H1 (cell line): Measurements from ENCODE around the gene QRICH2. TPM values are rescaled to one million over a fixed set of nuclear protein-coding genes. Genes with fewer than 3 reads are reported as not detected.

ENCODE experiments used
- CTCF ChIA-PET: fragments of 300-600 bp; sonication (Branson Sonifier 250); formaldehyde crosslinking; loops from one replicate; lab custom pipeline; 2021; ENCODE audit not compliant: partially characterized antibody; lab: Charles Lee
- POLR2A ChIA-PET: fragments of 300-600 bp; sonication (Branson Sonifier 250); formaldehyde crosslinking; loops from one replicate; lab custom pipeline; 2021; ENCODE audit warnings: inconsistent platforms; ENCODE audit not compliant: partially characterized antibody; lab: Charles Lee
- DNase-seq, 2 experiments: peaks; one replicate each; pipeline versions ENCODE4 v3.0.0 to v3.0.0-alpha.2; 2010 to 2022; ENCODE audit warnings: low spot score in 2 of 2, low read depth in 1 of 2, mixed read lengths in 1 of 2
- FAIRE-seq: peaks from 2 replicates; lab custom pipeline; 2011; peaks lifted over from hg19 to GRCh38; lab: Jason Lieb, UNC
- H2AFZ ChIP-seq: 2 replicates; pipeline ENCODE4 v1.8.1; 2012; ENCODE audit warnings: low read length, inconsistent platforms
- H2AK5ac ChIP-seq: 2 replicates; pipeline ENCODE4 v1.6.1; 2013; ENCODE audit warnings: low read depth, low read length
- H2BK120ac ChIP-seq: replicated peaks from 2 replicates; pipeline ENCODE3; 2013; ENCODE audit warnings: low read depth, low read length, inconsistent platforms
- H2BK12ac ChIP-seq: 2 replicates; pipeline ENCODE4 v1.6.1; 2013; ENCODE audit warnings: low read depth, low read length
- H2BK15ac ChIP-seq: 2 replicates; pipeline ENCODE4 v1.6.1; 2013; ENCODE audit warnings: low read length
- H2BK20ac ChIP-seq: 2 replicates; pipeline ENCODE4 v1.6.1; 2013; ENCODE audit warnings: low read length
- H2BK5ac ChIP-seq: 2 replicates; pipeline ENCODE4 v1.6.1; 2013; ENCODE audit warnings: low read depth, low read length
- H3K14ac ChIP-seq: 2 replicates; pipeline ENCODE4 v1.6.1; 2013; ENCODE audit warnings: inconsistent platforms; ENCODE audit not compliant: insufficient read length
- H3K18ac ChIP-seq: 2 replicates; pipeline ENCODE4 v1.6.1; 2013; ENCODE audit warnings: low read length; ENCODE audit errors: extremely low read depth
- H3K23ac ChIP-seq: 2 replicates; pipeline ENCODE4 v1.6.1; 2013; ENCODE audit warnings: inconsistent platforms; ENCODE audit not compliant: insufficient read length
- H3K23me2 ChIP-seq: 2 replicates; pipeline ENCODE4 v1.6.1; 2013; ENCODE audit warnings: low read depth, low read length
- H3K27ac ChIP-seq: 2 replicates; pipeline ENCODE4 v1.6.1; 2011; ENCODE audit warnings: low read depth, low read length, inconsistent platforms
- H3K27me3 ChIP-seq, 4 experiments: replicated peaks in 1 of 4; 1 replicate in 1 of 4; 2 replicates in 3 of 4; pipeline versions ENCODE4 v1.6.1 to v1.8.1; 2011 to 2013; ENCODE audit warnings: low read length in 3 of 4, mild to moderate bottlenecking in 3 of 4, inconsistent platforms in 2 of 4, mixed read lengths in 2 of 4, moderate library complexity in 1 of 4; ENCODE audit not compliant: control insufficient read depth in 3 of 4, insufficient read depth in 3 of 4; ENCODE audit errors: extremely low read depth in 1 of 4
- H3K36me3 ChIP-seq, 4 experiments: 2 replicates each; pipeline versions ENCODE4 v1.6.1 to v1.8.1; 2011 to 2013; ENCODE audit warnings: mild to moderate bottlenecking in 4 of 4, low read length in 3 of 4, moderate library complexity in 2 of 4, control low read depth in 1 of 4, inconsistent platforms in 1 of 4; ENCODE audit not compliant: insufficient read depth in 4 of 4, control insufficient read depth in 2 of 4
- H3K4ac ChIP-seq: replicated peaks from 2 replicates; pipeline ENCODE3; 2013; ENCODE audit warnings: low read length, low read depth, mixed read lengths, inconsistent platforms; ENCODE audit not compliant: insufficient read length
- H3K4me1 ChIP-seq, 4 experiments: replicated peaks in 1 of 4; 1 replicate in 1 of 4; 2 replicates in 3 of 4; pipeline versions ENCODE4 v1.6.1 to v1.8.1; 2011 to 2013; ENCODE audit warnings: low read length in 3 of 4, inconsistent platforms in 2 of 4, mixed read lengths in 1 of 4; ENCODE audit not compliant: insufficient read depth in 4 of 4, control insufficient read depth in 3 of 4
- H3K4me2 ChIP-seq, 2 experiments: 2 replicates each; pipeline versions ENCODE4 v1.6.1 to v1.8.1; 2011 to 2013; ENCODE audit warnings: low read depth in 2 of 2, low read length in 2 of 2, control low read depth in 1 of 2, inconsistent platforms in 1 of 2, mild to moderate bottlenecking in 1 of 2; ENCODE audit not compliant: insufficient read depth in 1 of 2
- H3K4me3 ChIP-seq, 4 experiments: fragments of 200-600, 300-600 bp in 1 of 4; sonication (generic), shearing (Covaris generic), sonication (Bioruptor Twin) in 1 of 4; 2 replicates each; pipeline versions ENCODE4 v1.5.1 to v1.8.1; 2011 to 2016; ENCODE audit warnings: low read length in 4 of 4, low read depth in 3 of 4, control low read depth in 2 of 4, inconsistent platforms in 2 of 4, mild to moderate bottlenecking in 2 of 4, mixed read lengths in 1 of 4, moderate library complexity in 1 of 4; ENCODE audit not compliant: insufficient read depth in 2 of 4; ENCODE audit errors: extremely low read depth in 1 of 4
- H3K56ac ChIP-seq: replicated peaks from 2 replicates; pipeline ENCODE3; 2013; ENCODE audit warnings: low read depth, mild to moderate bottlenecking, mixed read lengths, low read length, inconsistent platforms; ENCODE audit not compliant: insufficient read length
- H3K79me1 ChIP-seq: 2 replicates; pipeline ENCODE4 v1.6.1; 2013; ENCODE audit warnings: low read depth, low read length, control low read depth
- H3K79me2 ChIP-seq, 2 experiments: 2 replicates each; pipeline versions ENCODE4 v1.6.1 to v1.8.1; 2012 to 2013; ENCODE audit warnings: low read length in 2 of 2, mild to moderate bottlenecking in 2 of 2, inconsistent platforms in 1 of 2; ENCODE audit not compliant: insufficient read depth in 2 of 2, control insufficient read depth in 1 of 2
- H3K9ac ChIP-seq, 4 experiments: replicated peaks in 1 of 4; 1 replicate in 1 of 4; 2 replicates in 3 of 4; pipeline versions ENCODE4 v1.6.1 to v1.8.1; 2011 to 2013; ENCODE audit warnings: low read depth in 3 of 4, low read length in 3 of 4, control low read depth in 2 of 4, mild to moderate bottlenecking in 2 of 4, moderate library complexity in 2 of 4, inconsistent platforms in 1 of 4; ENCODE audit errors: extremely low read depth in 1 of 4
- H3K9me3 ChIP-seq, 2 experiments: 2 replicates each; pipeline versions ENCODE4 v1.6.1 to v1.8.1; 2012 to 2013; ENCODE audit warnings: mild to moderate bottlenecking in 2 of 2, moderate library complexity in 2 of 2, control low read depth in 1 of 2, inconsistent platforms in 1 of 2, low read depth in 1 of 2, low read length in 1 of 2, mixed read lengths in 1 of 2; ENCODE audit not compliant: insufficient read depth in 2 of 2
- H4K20me1 ChIP-seq, 2 experiments: replicated peaks in 1 of 2; 2 replicates each; pipeline versions ENCODE3 to v1.8.1; 2011 to 2013; ENCODE audit warnings: inconsistent platforms in 2 of 2, low read length in 2 of 2, mild to moderate bottlenecking in 1 of 2; ENCODE audit not compliant: insufficient read depth in 2 of 2, control insufficient read depth in 1 of 2
- H4K5ac ChIP-seq: 2 replicates; pipeline ENCODE4 v1.6.1; 2013; ENCODE audit warnings: low read length, low read depth, mixed read lengths, inconsistent platforms; ENCODE audit not compliant: insufficient read length
- H4K8ac ChIP-seq: 2 replicates; pipeline ENCODE4 v1.8.0; 2013; ENCODE audit warnings: mild to moderate bottlenecking, moderate library complexity, low read length, inconsistent platforms; ENCODE audit not compliant: insufficient read depth; ENCODE audit errors: extremely low read depth
- H4K91ac ChIP-seq: replicated peaks from 2 replicates; pipeline ENCODE3; 2013; ENCODE audit warnings: low read length, mixed read lengths, inconsistent platforms; ENCODE audit not compliant: insufficient read length
- GTF2F1 ChIP-seq: IDR thresholded peaks from 2 replicates; pipeline ENCODE4 v1.6.1; 2012; ENCODE audit warnings: low read depth, low read length, improper control_type of control experiment, borderline replicate concordance
- JUND ChIP-seq: IDR thresholded peaks from 2 replicates; pipeline ENCODE4 v1.6.1; 2011; ENCODE audit warnings: mild to moderate bottlenecking, improper control_type of control experiment, low read length
- MAFK ChIP-seq: IDR thresholded peaks from 2 replicates; pipeline ENCODE4 v1.6.1; 2012; ENCODE audit warnings: low read depth, mild to moderate bottlenecking, improper control_type of control experiment, low read length
- POLR2A ChIP-seq, 2 experiments: IDR thresholded peaks; 1 replicate in 1 of 2; 2 replicates in 1 of 2; pipeline ENCODE4 v1.6.1; 2011; ENCODE audit warnings: low read depth in 2 of 2, low read length in 2 of 2, mild to moderate bottlenecking in 2 of 2; ENCODE audit errors: control extremely low read depth in 1 of 2
- RAD21 ChIP-seq, 2 experiments: IDR thresholded peaks in 1 of 2; conservative IDR thresholded peaks in 1 of 2; 2 replicates each; pipeline ENCODE4 v1.6.1; 2011; ENCODE audit warnings: low read depth in 2 of 2, low read length in 2 of 2, improper control_type of control experiment in 1 of 2, inconsistent platforms in 1 of 2, mild to moderate bottlenecking in 1 of 2, moderate library complexity in 1 of 2
- TEAD4 ChIP-seq: IDR thresholded peaks from 2 replicates; pipeline ENCODE4 v1.6.1; 2012; ENCODE audit warnings: low read depth, low read length, inconsistent platforms, mixed read lengths
- WGBS, 2 experiments: shearing (Covaris generic) in 1 of 2; methylation state at CpG; one replicate each; pipeline versions ENCODE4 v1.1.6 to v1.1.7; 2013 to 2015; ENCODE audit warnings: low lambda C conversion rate in 2 of 2, mixed read lengths in 2 of 2, inconsistent platforms in 1 of 2, low coverage in 1 of 2, missing lambda C conversion rate in 1 of 2; ENCODE audit not compliant: insufficient replicate concordance in 2 of 2, insufficient coverage in 1 of 2, insufficient read length in 1 of 2; ENCODE audit errors: extremely low coverage in 1 of 2, missing lambda C conversion rate in 1 of 2; 5-methylcytosine and 5-hydroxymethylcytosine counted together
- polyA plus RNA-seq, 7 experiments: library from polyadenylated mRNA; depleted of rRNA in 3 of 7; stranded (reverse) in 5 of 7; unstranded in 2 of 7; fragments of >200 nt in 5 of 7; fragments of 200-250 nt in 2 of 7; gene quantifications; 1 replicate in 5 of 7; 2 replicates in 1 of 7; 4 replicates in 1 of 7; pipeline versions ENCODE4 v1.2.1 to v1.2.3, GENCODE V29; 2011 to 2013; ENCODE audit warnings: missing spikeins in 2 of 7, mixed read lengths in 2 of 7
- total RNA-seq: library from RNA; stranded (reverse); fragmentation: NEBNext Ultra II Directional; extraction: Animal tissue kit (Norgen Biotek cat#: 25700); gene quantifications from 2 replicates; pipeline ENCODE4 v1.2.1, GENCODE V29; 2021

The QRICH2 gene
- total and polyA plus RNA-seq, 2 of the 8 experiments (the other 6 are each of a cell fraction or from before 2014, with no cell fraction given) = 2.8 to 3.8 TPM

DNA sequence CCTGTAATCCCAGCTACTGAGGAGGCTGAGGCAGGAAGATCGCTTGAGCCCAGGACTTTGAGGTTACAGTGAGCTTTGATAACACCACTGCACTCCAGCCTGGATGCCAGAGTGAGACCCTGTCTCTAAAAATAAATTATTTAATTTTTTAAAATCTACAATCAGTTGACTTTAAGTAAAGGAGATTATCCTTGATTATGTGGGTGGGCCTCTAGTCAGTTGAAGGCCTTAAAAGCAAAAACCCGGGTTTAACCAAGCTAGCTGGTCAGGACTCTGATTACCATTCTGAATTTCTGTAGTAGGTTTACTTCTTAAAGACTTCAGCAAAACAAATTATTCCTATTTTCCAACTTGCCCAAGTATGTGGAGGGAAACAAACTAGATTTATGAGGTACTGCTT, 72.2 kb downstream of the QRICH2 start:
- ChIA-PET POLR2A (interaction anchor here (0.9 kb wide), 1 partner anchor 40 kb away, joined by 3 read pairs; no protein-coding TSS in a partner anchor), CTCF (interaction anchor here (0.7 to 1.3 kb wide), 3 partner anchors 19 to 44 kb away, joined by 3 read pairs; no protein-coding TSS in a partner anchor)
- Histone ChIP-seq H3K36me3 (no peaks in the 10 kb centered on the region), H2AFZ (no peak overlapping the region), H3K27me3 (peaks cover 5 to 24% (median 15%) of the 10 kb centered on the region in 4 experiments), H3K14ac (no peak overlapping the region), H3K4me1 (peaks cover 0 to under 1% (median under 1%) of the 10 kb centered on the region in 4 experiments; a peak in 2 of 7 replicates), H3K4me2 (no peak overlapping the region), H2BK5ac (no peak overlapping the region), H3K56ac (no peak overlapping the region), H4K20me1 (no peaks in the 10 kb centered on the region), H3K9me3 (no peaks in the 10 kb centered on the region), H2BK120ac (no peak overlapping the region), H4K5ac (no peak overlapping the region), H2AK5ac (no peak overlapping the region), H2BK20ac (no peak overlapping the region), H3K23ac (no peak overlapping the region), H3K79me1 (no peaks in the 10 kb centered on the region), H2BK15ac (no peak overlapping the region), H3K18ac (no peak overlapping the region), H3K4me3 (no peak overlapping the region), H2BK12ac (no peak overlapping the region), H4K8ac (no peak overlapping the region), H3K9ac (no peak overlapping the region), H3K79me2 (0 out of 4 replicates have a peak, but pooled peaks cover 0 to 2% of the 10 kb centered on the region in 2 experiments), H3K23me2 (peaks cover 8% of the 10 kb centered on the region), H3K27ac (no peak overlapping the region), H4K91ac (no peak overlapping the region), H3K4ac (no peak overlapping the region)
- FAIRE-seq = no peak
- WGBS, 2 experiments = 88% methylated on average over 2 of the region's 2 CpGs; no CpG with 5 or more reads in 1 of the 2 experiments
- no peak for DNase-seq
- TF ChIP-seq TEAD4 = no peak
- TF ChIP-seq GTF2F1 = no peak
- TF ChIP-seq POLR2A (IDR thresholded peaks at IDR 0.05; ENCODE audit: control extremely low read depth in 1 of 2, low read depth in 2 of 2, low read length in 2 of 2) = no peak
- TF ChIP-seq MAFK = no peak
- no peak for TF ChIP-seq RAD21 (IDR thresholded peaks at IDR 0.05 in 1 of 2, conservative IDR thresholded peaks at IDR 0.05 in 1 of 2; ENCODE audit: low read depth in 2 of 2, low read length in 2 of 2)
- TF ChIP-seq JUND = no peak
